SJSA1 (cell line): ENCODE measurements around the gene NR3C1. TPM values are rescaled to one million over a fixed set of nuclear protein-coding genes. Genes with fewer than 3 reads are reported as not detected.

Source experiments
- DNase-seq, 2 experiments: peaks; one replicate each; pipeline ENCODE4 v3.0.0-alpha.2; 2015 to 2020; ENCODE audit warnings: low spot score in 2 of 2, low read depth in 1 of 2
- H3K27ac ChIP-seq: fragments of 250-450 bp; sonication (Bioruptor Pico); 2 replicates; pipeline ENCODE4 v1.5.1; 2020; ENCODE audit warnings: mild to moderate bottlenecking, moderate library complexity
- H3K27me3 ChIP-seq: fragments of 250-450 bp; sonication (Bioruptor Pico); replicated peaks from 2 replicates; pipeline ENCODE4 v1.5.1; 2020; ENCODE audit warnings: mild to moderate bottlenecking, moderate library complexity
- H3K36me3 ChIP-seq: fragments of 250-450 bp; sonication (Bioruptor Pico); 2 replicates; pipeline ENCODE4 v1.5.1; 2020; ENCODE audit warnings: mild to moderate bottlenecking
- H3K4me1 ChIP-seq: fragments of 250-450 bp; sonication (Bioruptor Pico); replicated peaks from 2 replicates; pipeline ENCODE4 v1.6.1; 2021; ENCODE audit warnings: mild to moderate bottlenecking
- H3K4me3 ChIP-seq: fragments of 250-450 bp; sonication (Bioruptor Pico); 2 replicates; pipeline ENCODE4 v1.5.1; 2020; ENCODE audit warnings: mild to moderate bottlenecking
- H3K9me3 ChIP-seq: fragments of 250-450 bp; sonication (Bioruptor Pico); replicated peaks from 2 replicates; pipeline ENCODE4 v1.5.1; 2020; ENCODE audit warnings: mild to moderate bottlenecking
- total RNA-seq: library from RNA; depleted of rRNA; stranded (reverse); fragments of >200 nt; shearing (Covaris generic); gene quantifications from 2 replicates; pipeline ENCODE4 v1.2.3, GENCODE V29; 2014

NR3C1 gene
- total RNA-seq, 1 experiment from 2014 or later, result 86.5 TPM

DNA sequence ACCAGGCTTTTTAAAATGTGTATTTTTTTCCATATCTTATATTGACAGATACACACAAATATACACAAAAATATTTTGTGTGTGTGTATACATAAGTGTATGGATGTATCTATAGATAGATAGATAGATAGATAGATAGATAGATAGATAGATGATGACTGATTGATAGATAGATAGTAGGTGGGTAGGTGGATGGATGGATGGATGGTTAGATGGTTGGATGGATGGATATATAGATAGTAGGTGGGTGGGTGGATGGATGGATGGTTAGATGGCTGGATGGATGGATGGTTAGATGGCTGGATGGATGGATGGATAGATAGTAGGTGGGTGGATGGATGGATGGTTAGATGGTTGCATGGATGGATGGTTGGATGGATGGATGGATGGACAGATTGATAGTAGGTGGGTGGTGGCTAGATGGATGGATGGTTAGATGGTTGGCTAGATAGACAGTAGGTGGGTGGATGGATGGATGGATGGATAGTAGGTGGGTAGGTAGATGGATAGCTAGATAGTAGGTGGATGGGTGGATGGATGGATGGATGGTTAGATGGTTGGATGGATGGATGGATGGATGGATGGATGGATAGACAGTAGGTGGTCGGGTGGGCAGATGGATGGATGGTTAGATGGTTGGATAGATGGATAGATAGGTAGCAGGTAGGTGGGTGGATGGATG, 156.2 kb downstream of the NR3C1 start:
- Histone ChIP-seq H3K4me1 (peaks cover 62% of the 10 kb centered on the region), H3K36me3 (no peaks in the 10 kb centered on the region), H3K27me3 (no peaks in the 10 kb centered on the region), H3K4me3 (no peak overlapping the region), H3K27ac (no peak overlapping the region), H3K9me3 (no peaks in the 10 kb centered on the region)
- no peak for DNase-seq

DNA sequence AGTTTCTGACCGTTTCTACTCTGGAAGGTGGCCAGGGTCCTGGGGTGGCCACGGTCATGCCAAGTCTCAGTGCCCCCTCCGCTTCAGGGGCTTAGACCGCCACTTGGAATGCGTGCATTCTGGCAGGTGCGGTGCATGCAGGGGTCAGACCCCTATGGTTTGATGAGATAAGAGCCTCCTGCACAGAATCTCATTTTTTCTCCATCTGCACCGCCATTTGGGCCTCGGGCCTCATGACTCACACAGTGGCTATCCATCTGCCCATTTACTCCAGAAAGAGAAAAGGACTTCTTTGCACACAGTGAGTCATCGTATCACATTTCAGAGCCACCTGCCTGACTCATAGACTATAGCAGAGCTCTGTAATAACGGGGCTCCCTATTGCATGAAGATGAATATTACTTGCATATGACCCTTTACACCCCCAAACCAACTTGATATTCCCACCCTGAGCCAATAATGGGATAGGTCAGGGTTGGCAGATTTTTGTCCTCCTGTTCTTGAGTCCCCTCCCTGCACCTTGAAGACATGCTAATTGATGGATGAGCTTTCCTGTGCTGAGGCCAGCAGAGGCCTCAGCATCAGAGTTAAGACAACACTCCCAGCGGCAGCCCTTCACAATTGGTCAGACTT, 157.4 kb downstream of the NR3C1 start:
- Histone ChIP-seq H3K4me1 (peaks cover 68% of the 10 kb centered on the region), H3K27ac (peak overlapping the region; percentile 97), H3K36me3 (no peaks in the 10 kb centered on the region), H3K27me3 (no peaks in the 10 kb centered on the region), H3K9me3 (no peaks in the 10 kb centered on the region), H3K4me3 (no peak overlapping the region)
- DNase-seq, result peak; percentile 90

DNA sequence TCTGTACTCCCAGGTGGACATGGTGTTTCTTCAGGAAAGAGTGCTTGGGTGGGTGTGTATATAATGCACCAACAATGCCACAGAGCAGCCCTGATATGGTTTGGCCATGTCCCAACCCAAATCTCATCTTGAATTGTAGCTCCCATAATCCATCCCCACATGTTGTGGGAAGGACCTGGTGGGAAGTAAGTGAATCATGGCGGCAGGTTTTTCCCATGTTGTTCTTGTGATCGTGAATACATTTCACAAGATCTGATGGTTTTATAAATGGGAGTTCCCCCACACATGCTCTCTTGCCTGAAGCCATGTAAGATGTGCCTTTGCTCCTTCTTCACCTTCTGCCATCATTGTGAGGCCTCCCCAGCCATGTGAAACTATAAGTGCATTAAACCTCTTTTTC, 158.5 kb downstream of the NR3C1 start:
- H3K27ac ChIP-seq, result peak overlapping the region; percentile 97
- no peak overlapping the region for H3K4me3 ChIP-seq
- H3K9me3 ChIP-seq, result no peaks in the 10 kb centered on the region
- H3K36me3 ChIP-seq, result no peaks in the 10 kb centered on the region
- peaks cover 73% of the 10 kb centered on the region for H3K4me1 ChIP-seq
- no peak for DNase-seq
- H3K27me3 ChIP-seq, result no peaks in the 10 kb centered on the region

DNA sequence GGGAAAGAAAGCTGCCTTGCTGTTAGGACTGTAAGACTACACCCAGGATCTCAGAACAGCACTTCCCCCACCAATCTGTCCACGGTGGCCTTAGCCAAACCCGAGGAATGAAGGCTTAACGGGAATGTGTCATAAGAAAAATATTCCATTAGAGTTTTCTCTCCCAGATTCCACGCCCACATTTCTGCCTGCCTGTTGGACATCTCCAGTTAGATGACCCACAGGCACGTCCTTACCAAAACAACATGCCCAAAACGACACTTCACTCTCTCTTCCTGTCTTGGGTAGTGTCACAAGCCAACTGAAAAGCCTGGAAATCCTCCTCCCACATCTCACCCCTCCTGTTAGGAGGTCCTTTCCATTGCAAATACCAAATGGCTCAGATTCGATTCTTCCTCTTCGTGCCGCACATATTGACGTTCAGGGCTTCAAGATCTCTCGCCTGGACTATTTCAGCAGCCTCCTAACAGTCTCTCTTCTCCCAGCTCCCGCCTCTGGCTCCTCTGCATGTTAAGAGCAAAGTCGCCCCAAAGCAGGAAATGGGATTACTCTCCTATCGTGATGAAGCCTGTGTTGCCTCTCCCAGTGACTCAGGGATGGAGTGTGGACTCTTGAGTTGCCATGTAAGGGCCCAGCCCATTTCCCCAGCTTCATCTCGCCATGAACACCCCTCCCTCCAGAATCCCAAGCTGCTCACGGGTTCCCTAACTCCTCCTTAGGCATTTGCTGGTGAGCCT, 159.3 kb downstream of the NR3C1 start:
- Histone ChIP-seq H3K4me1 (peaks cover 67% of the 10 kb centered on the region), H3K36me3 (no peaks in the 10 kb centered on the region), H3K27ac (peak overlapping the region; percentile 97), H3K9me3 (no peaks in the 10 kb centered on the region), H3K4me3 (peak overlapping the region; percentile 20), H3K27me3 (no peaks in the 10 kb centered on the region)
- DNase-seq, result peak; percentile 99 to 100

DNA sequence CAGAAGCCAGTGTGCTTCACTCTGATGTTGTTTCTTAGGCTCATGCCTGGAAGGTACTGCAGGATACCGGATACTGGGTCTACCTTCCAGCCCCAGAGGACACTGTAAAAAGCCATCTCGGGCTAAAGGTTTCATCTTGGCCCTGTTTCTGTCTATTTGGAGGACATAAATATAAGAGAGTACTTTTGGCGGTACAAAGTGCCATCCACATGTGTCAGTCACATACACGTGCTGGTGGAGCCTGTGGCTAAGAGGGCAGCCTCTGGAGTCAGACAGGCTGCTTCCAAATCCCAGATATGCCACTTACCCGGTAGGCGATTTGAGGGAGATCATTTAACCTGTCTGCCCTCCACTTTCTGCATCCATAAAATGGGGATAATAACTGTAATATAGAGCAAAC, 160.4 kb downstream of the NR3C1 start:
- peaks cover 56% of the 10 kb centered on the region for H3K4me1 ChIP-seq
- peak in 1 of 2 experiments; percentile 42 for DNase-seq
- H3K27me3 ChIP-seq, result no peaks in the 10 kb centered on the region
- H3K4me3 ChIP-seq, result no peak overlapping the region
- no peaks in the 10 kb centered on the region for H3K9me3 ChIP-seq
- no peaks in the 10 kb centered on the region for H3K36me3 ChIP-seq
- peak overlapping the region; percentile 97 for H3K27ac ChIP-seq

DNA sequence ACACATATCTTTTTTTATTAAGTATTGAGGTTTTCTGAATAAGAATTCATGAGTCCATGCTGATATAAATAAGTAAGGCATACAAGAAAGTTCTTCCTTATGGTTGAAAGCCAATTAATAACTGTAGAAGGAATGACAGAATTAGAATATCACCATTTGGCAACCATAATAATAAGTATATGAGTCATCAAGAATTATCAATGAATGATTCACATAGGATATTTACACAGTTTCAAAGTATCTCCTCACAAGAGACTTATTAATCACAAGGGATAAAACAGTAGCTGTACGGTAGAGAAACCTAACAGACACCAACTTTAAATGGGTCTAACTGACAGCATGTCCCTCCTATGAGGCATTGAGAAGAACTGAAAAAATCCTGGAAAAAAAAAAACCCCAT, 161.6 kb downstream of the NR3C1 start:
- Histone ChIP-seq H3K4me1 (peaks cover 55% of the 10 kb centered on the region), H3K9me3 (no peaks in the 10 kb centered on the region), H3K4me3 (no peak overlapping the region), H3K27ac (no peak overlapping the region), H3K36me3 (no peaks in the 10 kb centered on the region), H3K27me3 (no peaks in the 10 kb centered on the region)
- no peak for DNase-seq

DNA sequence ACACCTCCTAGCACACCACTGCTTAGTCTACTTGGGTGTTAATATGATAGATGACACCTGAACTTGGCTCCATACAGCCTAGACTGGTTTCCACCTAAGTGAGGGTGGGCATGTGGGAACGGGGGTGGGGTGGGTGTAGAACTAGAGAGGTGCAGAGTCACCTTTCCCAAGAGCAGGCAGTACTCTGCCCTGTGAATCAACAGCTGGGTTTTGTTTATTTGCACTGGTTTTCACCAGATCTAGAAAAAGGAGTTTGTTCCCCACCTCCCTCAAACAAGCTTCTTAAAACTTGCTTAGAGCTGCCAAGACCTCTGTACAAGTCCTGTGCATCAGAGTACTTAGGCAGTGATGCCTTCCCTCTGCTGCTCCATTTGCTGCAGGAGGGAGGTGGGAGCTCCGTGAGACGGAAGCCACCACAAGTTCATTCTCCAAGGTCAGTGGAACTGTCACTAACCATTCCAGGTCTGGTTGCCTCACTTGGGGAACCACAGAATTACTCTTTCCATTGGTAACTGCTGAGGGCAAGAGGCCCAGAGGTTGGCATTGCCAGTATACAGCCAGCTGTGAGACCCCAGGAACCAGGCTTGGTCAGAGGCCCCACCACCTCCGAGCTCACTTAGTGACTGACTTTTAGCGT, 163.5 kb downstream of the NR3C1 start:
- no peaks in the 10 kb centered on the region for H3K9me3 ChIP-seq

DNA sequence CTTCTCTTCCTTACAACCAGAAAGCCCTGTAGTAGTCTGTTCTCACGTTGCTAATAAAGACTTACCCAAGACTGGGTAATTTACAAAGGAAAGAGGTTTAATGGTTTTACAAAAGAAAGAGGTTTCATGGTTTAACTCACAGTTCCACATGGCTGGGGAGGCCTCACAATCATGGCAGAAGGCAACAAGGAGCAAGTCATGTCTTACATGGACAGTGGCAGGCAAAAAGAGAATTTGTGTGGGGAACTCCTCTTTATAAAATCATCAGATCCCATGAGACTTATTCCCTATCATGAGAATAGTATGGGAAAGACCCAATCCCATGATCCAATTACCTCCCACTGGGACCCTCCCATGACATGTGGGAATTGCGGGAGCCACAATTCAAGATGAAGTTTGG, 164.9 kb downstream of the NR3C1 start:
- Histone ChIP-seq H3K4me3 (no peak overlapping the region), H3K27ac (no peak overlapping the region), H3K9me3 (no peaks in the 10 kb centered on the region), H3K36me3 (no peaks in the 10 kb centered on the region), H3K27me3 (no peaks in the 10 kb centered on the region), H3K4me1 (peaks cover 26% of the 10 kb centered on the region)
- no peak for DNase-seq

More for the DNA sequence above, 163.5 kb downstream of the NR3C1 start:
- H3K4me3 ChIP-seq, result no peak overlapping the region
- no peak for DNase-seq
- H3K36me3 ChIP-seq, result no peaks in the 10 kb centered on the region
- peaks cover 38% of the 10 kb centered on the region for H3K4me1 ChIP-seq
- no peaks in the 10 kb centered on the region for H3K27me3 ChIP-seq
- no peak overlapping the region for H3K27ac ChIP-seq

DNA sequence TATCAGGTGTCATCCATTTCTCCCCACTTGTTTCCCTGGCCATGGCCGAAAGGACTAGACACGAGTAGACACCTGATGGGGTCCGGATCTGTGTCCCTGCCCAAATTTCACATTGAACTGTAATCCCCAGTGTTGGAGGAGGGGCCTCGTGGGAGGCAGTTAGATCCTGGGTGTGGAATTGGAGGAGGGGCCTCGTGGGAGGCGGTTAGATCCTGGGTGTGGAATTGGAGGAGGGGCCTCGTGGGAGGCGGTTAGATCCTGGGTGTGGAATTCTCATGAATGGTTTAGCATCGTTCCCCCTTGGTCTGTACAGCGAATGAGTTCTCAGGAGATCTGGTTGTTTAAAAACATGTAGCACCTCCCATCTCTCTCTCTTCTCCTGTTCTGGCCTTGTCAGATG, 165.8 kb downstream of the NR3C1 start:
- H3K27me3 ChIP-seq, result no peaks in the 10 kb centered on the region
- H3K27ac ChIP-seq, result no peak overlapping the region
- peaks cover 17% of the 10 kb centered on the region for H3K4me1 ChIP-seq
- H3K4me3 ChIP-seq, result no peak overlapping the region
- no peaks in the 10 kb centered on the region for H3K9me3 ChIP-seq
- no peaks in the 10 kb centered on the region for H3K36me3 ChIP-seq
- DNase-seq, result no peak

DNA sequence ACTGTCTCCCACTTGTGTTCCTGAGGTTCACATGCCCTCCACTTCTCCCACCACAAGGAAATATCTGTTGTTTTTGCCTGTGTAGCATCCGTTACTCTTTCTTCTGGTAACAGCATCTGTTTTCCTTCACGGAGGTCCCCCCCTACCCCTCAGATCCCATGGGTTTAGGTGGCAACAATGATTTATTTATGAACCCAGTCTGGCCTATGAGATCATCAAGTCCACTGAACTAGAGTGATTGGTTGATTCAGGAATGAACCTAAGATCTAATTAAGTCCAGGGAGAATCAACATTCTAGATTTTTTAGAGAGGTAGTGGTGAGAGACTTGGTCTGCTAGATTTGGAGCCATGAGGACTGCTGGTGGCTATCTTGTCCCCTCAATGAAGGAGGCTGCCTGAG, 166.8 kb downstream of the NR3C1 start:
- Histone ChIP-seq H3K36me3 (no peaks in the 10 kb centered on the region), H3K27ac (no peak overlapping the region), H3K4me1 (peaks cover 9% of the 10 kb centered on the region), H3K4me3 (no peak overlapping the region), H3K9me3 (no peaks in the 10 kb centered on the region), H3K27me3 (no peaks in the 10 kb centered on the region)
- DNase-seq, result no peak

DNA sequence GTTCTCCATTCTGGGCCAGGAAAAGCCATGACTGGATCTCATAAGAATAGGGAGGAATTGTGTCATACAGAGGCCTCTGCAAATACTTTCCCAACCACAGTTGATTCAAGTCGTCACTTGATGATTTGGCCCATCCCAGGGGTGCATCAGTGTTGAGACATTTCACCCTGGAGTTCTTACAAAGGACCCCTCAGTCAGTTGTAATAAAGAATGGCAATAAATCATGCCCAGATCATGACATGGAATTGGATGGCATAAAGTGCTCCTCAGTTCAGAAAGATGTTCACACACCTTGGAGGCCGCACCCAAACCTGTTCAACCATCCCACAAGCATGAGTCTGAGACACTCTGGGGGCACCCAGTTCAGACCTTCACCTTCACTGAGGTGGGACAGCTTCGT, 168.1 kb downstream of the NR3C1 start:
- H3K4me1 ChIP-seq, result peaks cover 13% of the 10 kb centered on the region
- no peaks in the 10 kb centered on the region for H3K9me3 ChIP-seq
- H3K27me3 ChIP-seq, result no peaks in the 10 kb centered on the region
- H3K27ac ChIP-seq, result no peak overlapping the region
- DNase-seq, result no peak
- no peak overlapping the region for H3K4me3 ChIP-seq
- H3K36me3 ChIP-seq, result no peaks in the 10 kb centered on the region

DNA sequence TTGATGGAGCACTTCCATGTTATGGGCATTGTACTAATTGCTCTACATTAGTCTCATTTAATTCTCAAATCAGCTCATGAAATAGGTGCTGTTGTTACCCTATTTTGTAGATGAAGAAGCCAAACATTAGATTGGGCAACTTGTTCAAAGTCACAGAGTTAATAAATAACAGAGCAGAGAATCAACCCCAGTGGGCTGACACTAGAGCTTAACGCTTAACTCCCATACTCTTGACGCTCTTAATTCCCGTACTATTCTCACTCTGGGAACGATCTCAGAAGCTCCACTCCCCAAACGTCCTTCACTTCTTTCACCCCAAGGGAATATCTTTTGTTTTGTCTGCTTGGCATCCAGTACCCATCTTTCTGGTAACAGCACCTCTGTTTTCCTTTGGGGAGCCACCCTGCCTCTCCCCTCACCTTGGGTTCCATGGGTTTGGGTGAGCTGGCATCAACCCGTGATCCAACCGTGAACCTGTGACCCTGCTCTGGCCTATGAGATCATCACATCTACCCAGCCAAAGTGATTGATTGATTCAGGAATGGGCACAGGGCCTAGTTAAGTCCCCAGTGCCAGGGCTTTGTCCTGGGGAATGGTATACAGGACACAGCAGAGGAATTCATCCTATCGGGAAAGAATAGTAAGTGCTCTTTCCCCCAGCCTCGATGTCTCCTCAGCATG, 169.2 kb downstream of the NR3C1 start:
- H3K27me3 ChIP-seq, result no peaks in the 10 kb centered on the region
- H3K4me3 ChIP-seq, result no peak overlapping the region
- H3K9me3 ChIP-seq, result no peaks in the 10 kb centered on the region
- no peaks in the 10 kb centered on the region for H3K36me3 ChIP-seq
- H3K4me1 ChIP-seq, result peaks cover 7% of the 10 kb centered on the region
- H3K27ac ChIP-seq, result no peak overlapping the region
- no peak for DNase-seq

DNA sequence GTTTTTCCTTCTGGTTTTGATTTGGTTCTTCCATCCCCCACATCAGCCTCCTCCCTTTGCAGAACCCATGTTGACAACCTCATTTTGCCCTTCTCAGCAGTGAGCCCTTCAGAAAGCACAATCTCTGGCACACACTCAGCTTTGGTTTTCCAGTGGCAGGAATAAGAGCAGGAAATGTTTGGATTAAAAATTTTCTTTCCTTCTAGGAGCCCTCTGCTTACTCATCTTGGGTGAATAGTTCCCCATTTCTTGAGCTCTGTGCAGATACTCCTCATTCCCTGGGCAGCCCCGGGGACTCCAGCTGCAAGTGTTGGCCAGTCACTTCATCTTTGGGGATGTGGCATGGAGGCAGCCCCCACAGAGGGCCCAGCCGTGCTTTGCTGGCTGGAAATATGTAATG, 170.5 kb downstream of the NR3C1 start:
- H3K27me3 ChIP-seq, result no peaks in the 10 kb centered on the region
- H3K4me3 ChIP-seq, result no peak overlapping the region
- no peak overlapping the region for H3K27ac ChIP-seq
- DNase-seq, result no peak
- no peaks in the 10 kb centered on the region for H3K9me3 ChIP-seq
- H3K4me1 ChIP-seq, result peaks cover 7% of the 10 kb centered on the region
- no peaks in the 10 kb centered on the region for H3K36me3 ChIP-seq
